Measurements from ENCODE around the gene CEP43.

The CEP43 gene

DNA sequence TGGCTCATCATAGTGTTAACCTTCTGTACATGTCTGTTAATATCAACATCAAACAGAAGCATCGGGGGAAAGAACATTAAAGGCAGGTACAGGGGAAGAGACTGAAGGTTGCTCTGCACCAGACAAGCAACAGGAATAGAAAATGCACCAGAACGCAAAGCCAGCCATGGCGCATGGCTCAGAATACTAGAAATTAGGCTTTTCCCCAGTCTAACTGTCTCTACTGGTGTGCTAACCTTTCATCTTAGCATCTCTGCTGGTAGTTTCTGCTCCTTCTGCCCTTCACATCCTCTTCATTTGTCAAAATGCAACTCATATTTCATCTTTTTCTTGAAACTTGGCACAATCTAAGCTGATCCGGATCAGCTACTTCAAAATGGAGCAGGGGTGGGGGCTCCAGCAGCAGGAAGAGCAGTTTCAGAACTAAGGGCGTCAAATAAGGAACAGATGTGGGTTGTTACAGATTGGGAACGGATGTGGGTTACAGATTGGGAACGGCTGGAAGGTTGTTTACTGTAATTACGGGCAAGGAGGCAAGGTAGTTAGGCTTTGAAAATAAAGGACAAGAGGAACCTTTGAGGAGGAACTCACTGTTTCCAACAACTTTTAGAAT lies 29.7 kb upstream of the CEP43 start:
- no peaks in the 10 kb centered on the region for H3K9me3 ChIP-seq (ENCODE audit: control insufficient read depth in 2 of 2, low read length in 2 of 2)

DNA sequence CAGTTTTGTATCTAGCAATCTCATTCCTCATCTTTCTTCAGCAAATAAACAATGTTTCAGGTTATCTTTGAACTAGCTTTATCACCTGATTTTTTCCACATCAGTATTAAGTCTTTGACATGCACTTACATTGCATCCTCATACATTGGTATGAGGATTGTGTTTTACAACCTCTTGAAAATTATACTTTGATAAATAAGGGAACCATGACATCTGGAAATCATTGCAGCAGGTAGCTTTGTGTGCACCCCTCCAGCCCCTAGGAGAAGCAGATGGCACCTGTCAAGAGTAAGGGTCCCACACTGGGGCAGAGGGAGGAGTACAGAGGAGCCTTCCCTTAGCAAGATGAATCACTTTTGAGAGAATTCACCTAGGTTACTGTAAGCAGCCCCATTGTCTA lies 29.1 kb upstream of the CEP43 start:
- H3K9me3 ChIP-seq (ENCODE audit: control insufficient read depth in 2 of 2, low read length in 2 of 2) = no peaks in the 10 kb centered on the region
- H3K9ac ChIP-seq (ENCODE audit: low read length in 2 of 2) = no peak overlapping the region
- no peaks in the 10 kb centered on the region for H3K27me3 ChIP-seq (ENCODE audit: control insufficient read depth in 1 of 2, insufficient read depth in 2 of 2, low read length in 2 of 2)
- no peak overlapping the region for H3K4me3 ChIP-seq (ENCODE audit: low read length in 2 of 2)
- no peak overlapping the region for H3K27ac ChIP-seq (ENCODE audit: low read length)
- H3K4me1 ChIP-seq (ENCODE audit: control insufficient read depth, insufficient read depth, low read length) = no peaks in the 10 kb centered on the region
- H3K36me3 ChIP-seq (ENCODE audit: control insufficient read depth in 2 of 2, insufficient read depth in 2 of 2, low read length in 2 of 2) = no peaks in the 10 kb centered on the region

More for the DNA sequence above, 29.7 kb upstream of the CEP43 start:
- H3K27me3 ChIP-seq (ENCODE audit: control insufficient read depth in 1 of 2, insufficient read depth in 2 of 2, low read length in 2 of 2) = no peaks in the 10 kb centered on the region
- no peak overlapping the region for H3K9ac ChIP-seq (ENCODE audit: low read length in 2 of 2)
- H3K4me3 ChIP-seq (ENCODE audit: low read length in 2 of 2) = no peak overlapping the region
- no peaks in the 10 kb centered on the region for H3K36me3 ChIP-seq (ENCODE audit: control insufficient read depth in 2 of 2, insufficient read depth in 2 of 2, low read length in 2 of 2)
- H3K4me1 ChIP-seq (ENCODE audit: control insufficient read depth, insufficient read depth, low read length) = no peaks in the 10 kb centered on the region
- H3K27ac ChIP-seq (ENCODE audit: low read length) = no peak overlapping the region

GRCh38 chr6:166970776-166971175 lies 28.4 kb upstream of the CEP43 start:
- no peak overlapping the region for H3K4me3 ChIP-seq (ENCODE audit: low read length in 2 of 2)
- H3K9ac ChIP-seq (ENCODE audit: low read length in 2 of 2) = no peak overlapping the region
- H3K9me3 ChIP-seq (ENCODE audit: control insufficient read depth in 2 of 2, low read length in 2 of 2) = no peaks in the 10 kb centered on the region
- no peaks in the 10 kb centered on the region for H3K4me1 ChIP-seq (ENCODE audit: control insufficient read depth, insufficient read depth, low read length)
- H3K36me3 ChIP-seq (ENCODE audit: control insufficient read depth in 2 of 2, insufficient read depth in 2 of 2, low read length in 2 of 2) = no peaks in the 10 kb centered on the region
- no peaks in the 10 kb centered on the region for H3K27me3 ChIP-seq (ENCODE audit: control insufficient read depth in 1 of 2, insufficient read depth in 2 of 2, low read length in 2 of 2)
- H3K27ac ChIP-seq (ENCODE audit: low read length) = no peak overlapping the region

DNA sequence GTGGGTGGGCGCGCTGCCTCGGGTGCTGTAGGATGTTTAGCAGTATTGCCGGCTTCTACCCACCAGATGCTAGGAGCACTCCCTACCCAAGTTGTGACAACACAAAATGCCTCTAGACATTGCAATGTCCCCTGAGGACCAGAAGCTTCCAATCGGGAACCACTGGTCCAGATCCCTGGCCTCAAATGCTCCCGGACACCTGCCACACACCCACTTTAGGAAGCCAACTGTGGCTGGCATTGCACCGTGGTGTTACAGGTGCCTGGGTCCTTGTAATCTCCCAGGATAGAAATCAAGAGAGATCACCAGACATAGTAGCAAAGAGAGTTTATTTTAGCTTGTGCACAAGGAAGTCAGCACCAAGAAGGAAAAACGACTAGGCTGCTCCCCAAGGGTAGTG lies 27.9 kb upstream of the CEP43 start:
- Histone ChIP-seq H3K36me3 (ENCODE audit: control insufficient read depth in 2 of 2, insufficient read depth in 2 of 2, low read length in 2 of 2) (no peaks in the 10 kb centered on the region), H3K4me3 (ENCODE audit: low read length in 2 of 2) (no peak overlapping the region), H3K9me3 (ENCODE audit: control insufficient read depth in 2 of 2, low read length in 2 of 2) (no peaks in the 10 kb centered on the region), H3K27ac (ENCODE audit: low read length) (no peak overlapping the region), H3K4me1 (ENCODE audit: control insufficient read depth, insufficient read depth, low read length) (no peaks in the 10 kb centered on the region), H3K27me3 (ENCODE audit: control insufficient read depth in 1 of 2, insufficient read depth in 2 of 2, low read length in 2 of 2) (no peaks in the 10 kb centered on the region), H3K9ac (ENCODE audit: low read length in 2 of 2) (no peak overlapping the region)

DNA sequence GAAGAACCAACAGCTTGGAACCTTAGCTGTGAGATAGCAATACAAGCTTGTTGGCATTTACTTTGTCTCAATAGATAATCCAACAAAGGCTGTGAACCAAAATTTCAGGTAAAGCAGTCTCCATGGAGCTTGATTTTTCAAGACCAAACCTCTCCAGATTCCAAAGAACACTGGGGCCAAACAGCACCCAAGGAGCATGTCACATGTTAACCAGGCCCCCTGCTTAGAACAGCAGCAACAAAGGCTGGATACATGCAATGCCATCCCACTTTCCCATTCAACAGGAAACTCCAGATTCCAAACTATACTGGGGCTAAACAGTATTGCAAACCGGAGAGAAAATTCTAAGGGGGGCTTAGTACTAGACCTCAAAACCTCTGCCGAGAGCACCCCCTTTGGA lies 27.1 kb upstream of the CEP43 start:
- Histone ChIP-seq H3K9me3 (ENCODE audit: control insufficient read depth in 2 of 2, low read length in 2 of 2) (no peaks in the 10 kb centered on the region), H3K27me3 (ENCODE audit: control insufficient read depth in 1 of 2, insufficient read depth in 2 of 2, low read length in 2 of 2) (no peaks in the 10 kb centered on the region), H3K4me3 (ENCODE audit: low read length in 2 of 2) (no peak overlapping the region), H3K4me1 (ENCODE audit: control insufficient read depth, insufficient read depth, low read length) (no peaks in the 10 kb centered on the region), H3K9ac (ENCODE audit: low read length in 2 of 2) (no peak overlapping the region), H3K36me3 (ENCODE audit: control insufficient read depth in 2 of 2, insufficient read depth in 2 of 2, low read length in 2 of 2) (no peaks in the 10 kb centered on the region), H3K27ac (ENCODE audit: low read length) (no peak overlapping the region)

DNA sequence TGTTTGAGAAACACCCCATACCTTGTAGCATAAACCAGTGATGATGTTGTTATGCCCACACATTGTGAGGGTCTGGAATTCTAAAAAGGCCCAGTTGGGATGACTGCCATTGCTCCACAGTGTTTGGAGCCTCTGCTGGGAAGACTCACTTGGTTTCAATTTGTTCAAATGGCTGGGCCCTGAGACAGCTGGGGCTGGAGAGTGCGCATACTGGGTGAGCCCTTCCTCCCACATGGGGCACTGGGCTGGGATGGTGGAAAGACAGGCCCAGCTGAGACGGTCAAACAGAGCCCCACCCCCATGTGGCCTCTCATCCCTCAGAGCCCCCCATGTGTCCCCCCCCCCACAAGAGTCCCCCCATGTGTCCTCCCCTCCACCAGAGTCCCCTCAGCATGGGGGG lies 22.6 kb upstream of the CEP43 start:
- H3K36me3 ChIP-seq (ENCODE audit: control insufficient read depth in 2 of 2, insufficient read depth in 2 of 2, low read length in 2 of 2) = no peaks in the 10 kb centered on the region
- H3K4me3 ChIP-seq (ENCODE audit: low read length in 2 of 2) = no peak overlapping the region
- H3K4me1 ChIP-seq (ENCODE audit: control insufficient read depth, insufficient read depth, low read length) = no peaks in the 10 kb centered on the region
- H3K9ac ChIP-seq (ENCODE audit: low read length in 2 of 2) = no peak overlapping the region
- H3K9me3 ChIP-seq (ENCODE audit: control insufficient read depth in 2 of 2, low read length in 2 of 2) = no peaks in the 10 kb centered on the region
- no peak overlapping the region for H3K27ac ChIP-seq (ENCODE audit: low read length)
- no peaks in the 10 kb centered on the region for H3K27me3 ChIP-seq (ENCODE audit: control insufficient read depth in 1 of 2, insufficient read depth in 2 of 2, low read length in 2 of 2)

GRCh38 chr6:166977621-166978525 lies 21.3 kb upstream of the CEP43 start:
- no peak overlapping the region for H3K9ac ChIP-seq (ENCODE audit: low read length in 2 of 2)

DNA sequence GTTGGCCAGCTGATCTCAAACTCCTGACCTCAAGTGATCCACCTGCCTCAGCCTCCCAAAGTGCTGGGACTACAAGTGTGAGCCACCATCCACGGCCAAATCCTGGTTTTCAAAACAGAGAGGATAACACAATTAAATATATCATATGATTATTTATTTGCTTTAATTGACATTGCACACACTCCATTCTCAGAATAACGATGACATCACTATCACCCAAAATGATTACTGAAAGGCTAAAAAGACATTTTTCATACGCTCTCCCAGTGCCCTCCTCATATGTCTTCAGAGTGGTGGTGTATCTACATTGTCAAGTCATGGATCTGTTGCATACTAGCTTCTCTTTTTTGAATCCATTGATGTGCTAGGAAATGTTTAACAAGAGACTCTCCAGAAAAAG lies 18.5 kb upstream of the CEP43 start:
- no peak overlapping the region for H3K27ac ChIP-seq (ENCODE audit: low read length)

More at GRCh38 chr6:166977621-166978525, 21.3 kb upstream of the CEP43 start:
- Histone ChIP-seq H3K27ac (ENCODE audit: low read length) (no peak overlapping the region), H3K9me3 (ENCODE audit: control insufficient read depth in 2 of 2, low read length in 2 of 2) (no peaks in the 10 kb centered on the region), H3K4me1 (ENCODE audit: control insufficient read depth, insufficient read depth, low read length) (no peaks in the 10 kb centered on the region), H3K36me3 (ENCODE audit: control insufficient read depth in 2 of 2, insufficient read depth in 2 of 2, low read length in 2 of 2) (no peaks in the 10 kb centered on the region), H3K27me3 (ENCODE audit: control insufficient read depth in 1 of 2, insufficient read depth in 2 of 2, low read length in 2 of 2) (no peaks in the 10 kb centered on the region), H3K4me3 (ENCODE audit: low read length in 2 of 2) (no peak overlapping the region)

DNA sequence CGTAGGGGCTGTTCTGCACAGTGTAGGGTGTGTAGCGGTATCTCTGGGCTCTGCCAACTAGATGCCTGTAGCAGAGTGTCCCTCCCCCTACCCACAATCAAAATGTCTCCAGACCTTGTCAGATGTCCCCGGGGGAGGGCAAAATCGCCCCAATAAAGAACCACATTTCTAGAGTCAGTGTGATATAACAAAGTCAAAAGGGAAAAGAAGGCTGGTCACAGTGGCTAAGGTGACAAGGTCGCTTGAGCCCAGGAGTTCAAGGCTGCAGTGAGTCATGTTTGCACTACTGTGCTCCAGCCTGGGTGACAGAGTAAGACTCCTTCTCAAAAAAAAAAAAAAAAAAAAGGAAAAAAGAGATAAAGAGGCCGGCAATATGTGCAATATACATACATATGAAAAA lies 11.7 kb upstream of the CEP43 start:
- H3K9ac ChIP-seq (ENCODE audit: low read length in 2 of 2) = no peak overlapping the region
- H3K4me1 ChIP-seq (ENCODE audit: control insufficient read depth, insufficient read depth, low read length) = no peaks in the 10 kb centered on the region
- H3K27ac ChIP-seq (ENCODE audit: low read length) = no peak overlapping the region
- H3K27me3 ChIP-seq (ENCODE audit: control insufficient read depth in 1 of 2, insufficient read depth in 2 of 2, low read length in 2 of 2) = no peaks in the 10 kb centered on the region
- no peaks in the 10 kb centered on the region for H3K36me3 ChIP-seq (ENCODE audit: control insufficient read depth in 2 of 2, insufficient read depth in 2 of 2, low read length in 2 of 2)
- no peak overlapping the region for H3K4me3 ChIP-seq (ENCODE audit: low read length in 2 of 2)
- H3K9me3 ChIP-seq (ENCODE audit: control insufficient read depth in 2 of 2, low read length in 2 of 2) = no peaks in the 10 kb centered on the region

More for the DNA sequence above, 18.5 kb upstream of the CEP43 start:
- H3K9me3 ChIP-seq (ENCODE audit: control insufficient read depth in 2 of 2, low read length in 2 of 2) = no peaks in the 10 kb centered on the region
- no peak overlapping the region for H3K4me3 ChIP-seq (ENCODE audit: low read length in 2 of 2)
- no peaks in the 10 kb centered on the region for H3K4me1 ChIP-seq (ENCODE audit: control insufficient read depth, insufficient read depth, low read length)
- no peaks in the 10 kb centered on the region for H3K36me3 ChIP-seq (ENCODE audit: control insufficient read depth in 2 of 2, insufficient read depth in 2 of 2, low read length in 2 of 2)
- H3K27me3 ChIP-seq (ENCODE audit: control insufficient read depth in 1 of 2, insufficient read depth in 2 of 2, low read length in 2 of 2) = no peaks in the 10 kb centered on the region
- H3K9ac ChIP-seq (ENCODE audit: low read length in 2 of 2) = no peak overlapping the region

DNA sequence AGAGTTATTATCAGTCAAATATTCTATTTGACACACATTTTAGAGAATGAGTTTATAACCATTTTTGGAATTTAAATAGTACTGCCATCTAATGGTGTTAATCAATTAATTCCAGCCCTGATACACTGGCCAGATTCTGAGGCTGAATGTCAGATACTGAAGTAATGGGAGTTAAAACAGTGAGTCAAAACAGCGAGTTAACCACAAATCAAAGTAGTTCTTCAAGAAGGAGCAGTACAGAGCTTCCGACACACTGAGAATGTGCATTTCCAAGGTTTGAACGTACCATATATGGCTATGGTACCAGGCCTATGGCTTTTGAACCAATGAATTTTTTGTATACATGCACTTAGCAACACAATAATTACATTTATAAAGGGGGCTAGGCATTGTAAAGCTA lies 11.3 kb upstream of the CEP43 start:
- Histone ChIP-seq H3K9me3 (ENCODE audit: control insufficient read depth in 2 of 2, low read length in 2 of 2) (no peaks in the 10 kb centered on the region), H3K27me3 (ENCODE audit: control insufficient read depth in 1 of 2, insufficient read depth in 2 of 2, low read length in 2 of 2) (no peaks in the 10 kb centered on the region), H3K4me3 (ENCODE audit: low read length in 2 of 2) (no peak overlapping the region), H3K4me1 (ENCODE audit: control insufficient read depth, insufficient read depth, low read length) (no peaks in the 10 kb centered on the region), H3K36me3 (ENCODE audit: control insufficient read depth in 2 of 2, insufficient read depth in 2 of 2, low read length in 2 of 2) (no peaks in the 10 kb centered on the region), H3K9ac (ENCODE audit: low read length in 2 of 2) (no peak overlapping the region), H3K27ac (ENCODE audit: low read length) (no peak overlapping the region)

GRCh38 chr6:166988674-166989201 lies 10.5 kb upstream of the CEP43 start:
- Histone ChIP-seq H3K4me3 (ENCODE audit: low read length in 2 of 2) (no peak overlapping the region), H3K4me1 (ENCODE audit: control insufficient read depth, insufficient read depth, low read length) (no peaks in the 10 kb centered on the region), H3K27ac (ENCODE audit: low read length) (no peak overlapping the region), H3K36me3 (ENCODE audit: control insufficient read depth in 2 of 2, insufficient read depth in 2 of 2, low read length in 2 of 2) (no peaks in the 10 kb centered on the region), H3K27me3 (ENCODE audit: control insufficient read depth in 1 of 2, insufficient read depth in 2 of 2, low read length in 2 of 2) (no peaks in the 10 kb centered on the region), H3K9ac (ENCODE audit: low read length in 2 of 2) (no peak overlapping the region), H3K9me3 (ENCODE audit: control insufficient read depth in 2 of 2, low read length in 2 of 2) (no peaks in the 10 kb centered on the region)

Data from stomach smooth muscle (tissue), 2 donors.